Sigmoid colon (tissue), 7 donors: ENCODE data around the gene CCDC85C. TPM values are rescaled to one million over a fixed set of nuclear protein-coding genes. Genes with fewer than 3 reads are reported as not detected.

Experiments
- DNase-seq: peaks from one replicate; pipeline ENCODE4 v3.0.0-alpha.2; 2019
- H3K27ac ChIP-seq, 4 donors: fragments of 200-600 bp; sonication (generic); one replicate each; pipeline ENCODE4 v1.5.1; 2016 to 2019; ENCODE audit warnings: mild to moderate bottlenecking in 1 of 4
- H3K27me3 ChIP-seq, 3 donors: fragments of 200-600 bp; sonication (generic); one replicate each; pipeline ENCODE4 v1.5.1; 2019; ENCODE audit warnings: mild to moderate bottlenecking in 1 of 3
- H3K36me3 ChIP-seq, 4 donors: fragments of 200-600 bp; sonication (generic); one replicate each; pipeline ENCODE4 v1.5.1; 2016 to 2019
- H3K4me1 ChIP-seq, 4 donors: fragments of 200-600 bp; sonication (generic); one replicate each; pipeline ENCODE4 v1.5.1; 2017 to 2019
- H3K4me3 ChIP-seq, 4 donors: fragments of 200-600 bp; sonication (generic); one replicate each; pipeline ENCODE4 v1.5.1; 2017 to 2019; ENCODE audit warnings: mild to moderate bottlenecking in 2 of 4, moderate library complexity in 1 of 4
- H3K9me3 ChIP-seq, 4 donors: fragments of 200-600 bp in 3 of 4; sonication (generic) in 3 of 4; one replicate each; pipeline versions ENCODE4 v1.5.1 to v1.6.1; 2013 to 2019
- CTCF ChIP-seq, 4 experiments: fragments of 450-650 bp in 3 of 4; fragments of 200-600 bp in 1 of 4; IDR thresholded peaks; one replicate each; pipeline ENCODE4 v1.5.1; 2016 to 2019; ENCODE audit warnings: antibody characterized with exemption in 4 of 4, mild to moderate bottlenecking in 3 of 4, moderate library complexity in 2 of 4
- EP300 ChIP-seq, 4 donors: sonication (generic); formaldehyde crosslinking; IDR thresholded peaks; one replicate each; pipeline ENCODE4 v1.6.1; 2017; ENCODE audit warnings: antibody characterized with exemption in 4 of 4
- POLR2A ChIP-seq, 2 donors: fragments of 450-650 bp; IDR thresholded peaks; one replicate each; pipeline ENCODE4 v1.6.1; 2016; ENCODE audit warnings: antibody characterized with exemption in 2 of 2, mild to moderate bottlenecking in 2 of 2, moderate library complexity in 2 of 2
- POLR2AphosphoS5 ChIP-seq, 4 donors: sonication (generic); formaldehyde crosslinking; IDR thresholded peaks; one replicate each; pipeline ENCODE4 v1.6.1; 2017; ENCODE audit warnings: antibody characterized with exemption in 4 of 4
- WGBS, 2 donors: extraction: QIAGEN DNeasy Blood & Tissue Kit; methylation state at CpG; one replicate each; pipeline ENCODE4 v1.1.7; 2013; 5-methylcytosine and 5-hydroxymethylcytosine counted together
- intact Hi-C: fragments of 100-400 bp; cut with DNase I; formaldehyde crosslinking; loops from one replicate; pipeline ENCODE4 v1.15.1; 2023
- polyA plus RNA-seq, 3 donors: library from polyadenylated mRNA; stranded (reverse); fragments of 200-250 nt; gene quantifications; one replicate each; pipeline ENCODE4 v1.2.3, GENCODE V29; 2013
- small RNA-seq, 3 donors: library from RNA; depleted of rRNA; stranded (forward); fragments of <200 nt; gene quantifications; one replicate each; pipeline ENCODE3, GENCODE V24; 2016
- total RNA-seq, 4 donors: library from RNA; depleted of rRNA; stranded (reverse); fragments of >200 nt; gene quantifications; one replicate each; pipeline ENCODE4 v1.1.0, GENCODE V29; 2016
- donor health status: healthy with polysubstance abuse.
- donor health status: Bipolar disorder and iron deficiency.
- donor health status: healthy.

Gene CCDC85C
- total and polyA plus RNA-seq, 7 donors, result 11.4 to 79.0 (median 28.1) TPM

- Histone ChIP-seq H3K4me3 (no peak overlapping the region), H3K27me3 (no peaks in the 10 kb centered on the region), H3K27ac (no peak overlapping the region), H3K36me3 (peaks cover 9 to 91% (median 15%) of the 10 kb centered on the region in 4 donors), H3K4me1 (no peaks in the 10 kb centered on the region), H3K9me3 (no peaks in the 10 kb centered on the region)
- intact Hi-C loops, result no loop called here
- DNase-seq, result no peak
- WGBS, 2 donors, result 92% methylated on average over 3 of the region's 3 CpGs
- TF ChIP-seq CTCF (IDR thresholded peaks at IDR 0.05) (no peak), POLR2AphosphoS5 (IDR thresholded peaks at IDR 0.05) (no peak), POLR2A (IDR thresholded peaks at IDR 0.05) (no peak), EP300 (IDR thresholded peaks at IDR 0.05) (no peak)
Observed at GRCh38 chr14:99450266-99450665, 153.7 kb downstream of the CCDC85C start.

Small RNA genes lying within 50 kb of the gene (small RNA-seq; reads per million reads assigned to genes)
- gene RF00019, result 0 reads per million in 3 donors

Other genes starting within 250 kb of the CCDC85C start
- 100 to 1,000 TPM; 130 to 164 (median 152) TPM for gene SETD3, start 123.3 kb downstream of the CCDC85C start, total RNA-seq
- gene SETD3, start 123.3 kb downstream of the CCDC85C start, polyA plus RNA-seq, result 10 to 100 TPM; 34.6 to 54.7 (median 53.6) TPM
- gene CCNK, start 122.8 kb downstream of the CCDC85C start, total RNA-seq, result 10 to 100 TPM; 13.2 to 20.5 (median 18.4) TPM
- gene CCNK, start 122.8 kb downstream of the CCDC85C start, polyA plus RNA-seq, result 10 to 100 TPM; 14.4 to 25.9 (median 17.6) TPM
- gene HHIPL1, start 40.9 kb upstream of the CCDC85C start, total RNA-seq, result 10 to 100 TPM in 1 of 4 donors, 1 to 10 TPM in 3; 3.6 to 10.8 (median 7.0) TPM
- under 1 TPM in 1 of 3 donors, not detected in 2; 0.80 TPM for gene HHIPL1, start 40.9 kb upstream of the CCDC85C start, polyA plus RNA-seq
- gene CYP46A1, start 80.1 kb upstream of the CCDC85C start, total RNA-seq, result 1 to 10 TPM in 3 of 4 donors, under 1 TPM in 1; 0.36 to 2.0 (median 1.6) TPM
- under 1 TPM in 2 of 3 donors, not detected in 1; under 0.01 to 0.35 TPM for gene CYP46A1, start 80.1 kb upstream of the CCDC85C start, polyA plus RNA-seq
- 100 to 1,000 TPM in 3 of 4 donors, 10 to 100 TPM in 1; 91.5 to 148 (median 141) TPM for gene EML1, start 189.2 kb upstream of the CCDC85C start, total RNA-seq
- 1 to 10 TPM; 3.9 to 7.8 (median 5.0) TPM for gene EML1, start 189.2 kb upstream of the CCDC85C start, polyA plus RNA-seq